ENCODE measurements around the gene CHORDC1. TPM values are rescaled to one million over a fixed set of nuclear protein-coding genes. Genes with fewer than 3 reads are reported as not detected.

CHORDC1 gene
- total RNA-seq = 10 to 100 TPM; 11.3 to 83.7 (median 34.6) TPM
- polyA plus RNA-seq = 10 to 100 TPM; 34.5 to 47.6 (median 41.7) TPM
- long read RNA-seq, donor 1, transcript CHORDC1-201 (11 exons, 2,654 nt) = major isoform, 5 of 15 reads
- long read RNA-seq, donor 1, partial matches to known transcripts = 9 of 15 reads
- long read RNA-seq, donor 1, other reads (novel, unspliced or antisense) = 0 of 15 reads
- long read RNA-seq, donor 2, full-length matches to known transcripts = 6 of 17 reads
- long read RNA-seq, donor 2, partial matches to known transcripts = 11 of 17 reads
- long read RNA-seq, donor 2, other reads (novel, unspliced or antisense) = 0 of 17 reads
- long read RNA-seq, donor 3, transcript CHORDC1-201 (11 exons, 2,654 nt) = major isoform, 5 of 7 reads
- long read RNA-seq, donor 3, partial matches to known transcripts = 0 of 7 reads
- long read RNA-seq, donor 3, other reads (novel, unspliced or antisense) = 0 of 7 reads
- long read RNA-seq, donor 4, transcript CHORDC1-201 (11 exons, 2,654 nt) = major isoform, 13 of 17 reads
- long read RNA-seq, donor 4, partial matches to known transcripts = 4 of 17 reads
- long read RNA-seq, donor 4, other reads (novel, unspliced or antisense) = 0 of 17 reads
- long read RNA-seq, donor 5, transcript CHORDC1-201 (11 exons, 2,654 nt) = major isoform, 28 of 31 reads
- long read RNA-seq, donor 5, partial matches to known transcripts = 1 of 31 reads
- long read RNA-seq, donor 5, other reads (novel, unspliced or antisense) = 2 of 31 reads
- long read RNA-seq, donor 6, transcript CHORDC1-201 (11 exons, 2,654 nt) = major isoform, 5 of 20 reads
- long read RNA-seq, donor 6, partial matches to known transcripts = 9 of 20 reads
- long read RNA-seq, donor 6, other reads (novel, unspliced or antisense) = 4 of 20 reads
- long read RNA-seq, donor 7, partial matches to known transcripts = 13 of 16 reads
- long read RNA-seq, donor 7, other reads (novel, unspliced or antisense) = 0 of 16 reads
- long read RNA-seq, donor 8, transcript CHORDC1-201 (11 exons, 2,654 nt) = major isoform, 10 of 35 reads
- long read RNA-seq, donor 8, partial matches to known transcripts = 25 of 35 reads
- long read RNA-seq, donor 8, other reads (novel, unspliced or antisense) = 0 of 35 reads
- long read RNA-seq, donor 9, full-length matches to known transcripts = 10 of 22 reads
- long read RNA-seq, donor 9, partial matches to known transcripts = 12 of 22 reads
- long read RNA-seq, donor 9, other reads (novel, unspliced or antisense) = 0 of 22 reads
- long read RNA-seq, donor 10, full-length matches to known transcripts = 5 of 5 reads
- long read RNA-seq, donor 10, partial matches to known transcripts = 0 of 5 reads
- long read RNA-seq, donor 10, other reads (novel, unspliced or antisense) = 0 of 5 reads

DNA sequence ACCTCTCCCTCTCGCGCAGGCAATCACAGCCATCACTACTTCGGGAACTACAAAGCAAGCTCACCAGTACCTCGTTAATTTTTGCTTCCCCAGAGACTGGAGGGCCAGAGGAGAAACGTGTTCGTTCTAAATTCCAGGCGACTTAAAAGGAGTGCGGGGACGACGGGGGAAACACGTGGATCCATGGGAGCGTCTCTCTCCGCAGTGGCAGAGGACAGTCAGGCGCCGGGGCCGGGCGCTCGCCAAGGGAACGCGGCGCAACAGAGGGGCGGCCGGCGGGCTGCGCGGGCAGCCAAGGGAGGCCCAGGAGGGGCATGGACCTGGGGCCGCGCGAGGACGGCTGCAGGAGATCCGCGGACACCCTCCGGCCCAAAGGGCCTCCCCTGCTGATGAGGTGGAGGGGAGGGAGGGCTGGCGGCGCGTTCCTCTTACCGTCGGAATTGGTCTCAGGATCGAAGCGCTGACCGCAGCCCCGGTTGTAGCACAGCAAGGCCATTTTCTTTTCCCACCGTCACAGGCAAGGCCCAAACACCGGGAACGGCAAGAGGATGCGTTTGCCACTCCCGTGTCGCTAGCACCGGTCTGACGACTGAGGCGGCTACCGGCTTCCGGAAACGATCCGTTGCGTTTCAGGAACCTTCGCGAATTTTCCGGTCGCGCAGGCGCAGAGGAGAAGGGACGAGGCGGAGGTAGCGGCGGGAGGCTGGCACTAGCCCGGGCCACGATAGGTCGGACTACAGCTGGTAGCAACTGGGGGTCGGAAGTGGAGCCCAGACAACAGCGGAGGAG, at the start of gene CHORDC1:
CHORDC1 (minus strand) TSS at position 591 of the 789 bp plus-strand sequence; CDS start at position 496, 95 bp downstream.
- Histone ChIP-seq H3K4me1 (replicated peaks in 1 of 2) (peaks cover 13 to 34% of the 10 kb centered on the region in 2 donors), H3K27ac (peak within 1 kb of the TSS; percentile 82 to 99 (median 89)), H3K36me3 (replicated peaks in 1 of 2) (no peaks in the 10 kb centered on the region), H3K9me3 (replicated peaks in 1 of 3) (no peaks in the 10 kb centered on the region), H3K4me3 (peak within 1 kb of the TSS; percentile 37 to 98 (median 66)), H3K27me3 (no peaks in the 10 kb centered on the region)
- 0 to 1% (median 1%) methylated on average over 8 to 71 of the region's 71 CpGs for WGBS, 4 donors
- DNase-seq = peak; percentile 92 to 96 (median 94)
- intact Hi-C loops (cut with DNase I) = no loop called here
- peak; percentile 76 to 92 for TF ChIP-seq POLR2A (IDR thresholded peaks at IDR 0.05)
- TF ChIP-seq, protein P1, sequence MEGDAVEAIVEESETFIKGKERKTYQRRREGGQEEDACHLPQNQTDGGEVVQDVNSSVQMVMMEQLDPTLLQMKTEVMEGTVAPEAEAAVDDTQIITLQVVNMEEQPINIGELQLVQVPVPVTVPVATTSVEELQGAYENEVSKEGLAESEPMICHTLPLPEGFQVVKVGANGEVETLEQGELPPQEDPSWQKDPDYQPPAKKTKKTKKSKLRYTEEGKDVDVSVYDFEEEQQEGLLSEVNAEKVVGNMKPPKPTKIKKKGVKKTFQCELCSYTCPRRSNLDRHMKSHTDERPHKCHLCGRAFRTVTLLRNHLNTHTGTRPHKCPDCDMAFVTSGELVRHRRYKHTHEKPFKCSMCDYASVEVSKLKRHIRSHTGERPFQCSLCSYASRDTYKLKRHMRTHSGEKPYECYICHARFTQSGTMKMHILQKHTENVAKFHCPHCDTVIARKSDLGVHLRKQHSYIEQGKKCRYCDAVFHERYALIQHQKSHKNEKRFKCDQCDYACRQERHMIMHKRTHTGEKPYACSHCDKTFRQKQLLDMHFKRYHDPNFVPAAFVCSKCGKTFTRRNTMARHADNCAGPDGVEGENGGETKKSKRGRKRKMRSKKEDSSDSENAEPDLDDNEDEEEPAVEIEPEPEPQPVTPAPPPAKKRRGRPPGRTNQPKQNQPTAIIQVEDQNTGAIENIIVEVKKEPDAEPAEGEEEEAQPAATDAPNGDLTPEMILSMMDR (IDR thresholded peaks at IDR 0.05) = no peak

DNA sequence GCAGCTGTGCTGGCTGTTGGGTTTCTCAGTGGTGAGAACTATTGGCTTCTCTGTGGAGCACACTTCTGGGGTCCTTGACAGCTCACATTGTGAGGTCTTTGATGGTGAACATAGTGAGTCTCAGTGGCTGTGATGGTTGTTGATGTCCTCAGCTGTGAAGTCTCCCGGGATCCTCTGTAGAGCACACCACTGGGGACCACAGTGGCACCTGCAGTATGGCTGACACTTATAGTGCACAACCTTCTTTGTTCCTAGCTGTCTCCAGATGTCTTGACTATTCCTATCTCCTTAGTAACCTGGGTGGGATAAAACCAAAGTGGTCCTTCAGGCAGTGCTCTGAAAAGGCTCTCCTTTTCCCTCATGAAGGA, 34.3 kb upstream of the CHORDC1 start:
- no peak for DNase-seq
- H3K4me1 ChIP-seq (replicated peaks in 1 of 2) = no peaks in the 10 kb centered on the region
- no peak overlapping the region for H3K27ac ChIP-seq
- TF ChIP-seq, protein P1 (IDR thresholded peaks at IDR 0.05) = no peak
- TF ChIP-seq POLR2A (IDR thresholded peaks at IDR 0.05) = no peak
- H3K27me3 ChIP-seq = no peaks in the 10 kb centered on the region
- intact Hi-C loops (cut with DNase I) = no loop called here
- 83 to 95% (median 90%) methylated on average over 1 of the region's 1 CpG; no CpG with 5 or more reads in 1 of the 4 donors for WGBS, 4 donors
- H3K4me3 ChIP-seq = no peak overlapping the region
- H3K9me3 ChIP-seq (replicated peaks in 1 of 3) = no peaks in the 10 kb centered on the region
- no peaks in the 10 kb centered on the region for H3K36me3 ChIP-seq (replicated peaks in 1 of 2)

DNA sequence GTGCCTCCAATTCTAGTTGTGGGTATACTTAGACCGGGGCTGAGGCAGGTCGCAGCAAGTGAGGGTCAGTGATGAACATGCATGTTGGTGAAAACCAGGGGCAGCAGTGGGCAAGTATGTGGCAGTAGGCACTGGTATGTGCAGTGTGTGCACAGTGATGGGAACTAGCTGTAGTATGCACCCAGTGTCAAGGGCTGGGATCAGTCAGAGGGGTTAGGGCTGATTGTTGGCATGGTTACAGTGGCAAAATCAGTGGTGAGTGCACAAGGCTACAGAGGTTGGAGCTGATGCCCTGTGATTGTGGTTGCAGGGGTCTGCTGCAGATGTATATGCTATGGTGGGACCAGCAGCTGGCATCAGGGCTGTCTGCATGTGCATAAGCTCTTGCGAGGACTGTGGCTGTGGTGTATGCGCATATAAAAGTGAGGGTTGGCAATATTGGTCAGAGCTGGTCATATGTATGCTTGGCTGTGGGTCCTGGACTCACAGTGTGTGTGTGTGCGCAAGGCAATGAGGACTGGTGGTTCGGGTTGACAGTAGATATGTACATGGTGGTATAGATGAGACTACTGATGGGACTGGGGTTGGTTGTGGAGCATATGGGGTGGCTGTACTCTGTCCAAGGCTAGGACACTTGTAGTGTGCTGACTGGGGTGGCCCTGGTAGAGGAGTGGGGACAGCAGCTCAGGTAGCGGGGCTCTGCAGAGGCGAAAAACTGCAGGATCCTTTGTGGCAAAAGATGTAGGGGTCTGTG, 33.7 kb upstream of the CHORDC1 start:
- Histone ChIP-seq H3K36me3 (replicated peaks in 1 of 2) (no peaks in the 10 kb centered on the region), H3K27ac (no peak overlapping the region), H3K4me3 (no peak overlapping the region), H3K4me1 (replicated peaks in 1 of 2) (no peaks in the 10 kb centered on the region), H3K9me3 (replicated peaks in 1 of 3) (no peaks in the 10 kb centered on the region), H3K27me3 (no peaks in the 10 kb centered on the region)
- no peak for DNase-seq
- WGBS, 4 donors = 78 to 90% (median 82%) methylated on average over 6 to 8 of the region's 8 CpGs
- intact Hi-C loops (cut with DNase I) = no loop called here
- TF ChIP-seq POLR2A (IDR thresholded peaks at IDR 0.05) = no peak
- TF ChIP-seq, protein P1 (IDR thresholded peaks at IDR 0.05) = no peak
